GM21381 (cell line): Measurements from ENCODE around the gene GDAP1L1.

Source experiments
- ATAC-seq: cut with Tn5 transposase; IDR thresholded peaks from one replicate; pipeline ENCODE4 v1.9.1; 2021; ENCODE audit warnings: mild to moderate bottlenecking, moderate library complexity; ENCODE audit not compliant: unreplicated experiment

Gene GDAP1L1

DNA sequence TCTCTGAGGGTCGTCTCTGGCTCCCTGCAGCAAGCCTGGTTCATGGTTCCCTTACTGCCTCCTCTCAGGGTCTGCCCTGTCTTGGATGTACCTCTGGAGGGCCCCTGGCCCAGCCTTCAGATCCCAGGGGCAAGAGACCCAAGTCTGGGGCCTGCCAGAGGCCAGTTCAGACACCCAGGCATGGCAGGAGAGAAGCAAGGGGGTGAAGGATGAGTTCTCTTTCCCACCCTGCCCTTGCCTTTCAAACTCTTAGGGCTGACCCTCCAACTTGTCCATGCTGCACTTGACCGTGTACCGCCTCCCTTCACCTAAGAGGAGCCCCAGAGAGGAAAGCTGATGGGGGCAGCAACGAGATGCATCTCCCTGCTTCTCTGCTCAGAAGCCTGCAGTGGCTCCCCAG is 4.2 kb downstream of the GDAP1L1 start:
- ATAC-seq: no peak

GRCh38 chr20:44253528-44253927 is 6.4 kb downstream of the GDAP1L1 start:
- no peak for ATAC-seq

DNA sequence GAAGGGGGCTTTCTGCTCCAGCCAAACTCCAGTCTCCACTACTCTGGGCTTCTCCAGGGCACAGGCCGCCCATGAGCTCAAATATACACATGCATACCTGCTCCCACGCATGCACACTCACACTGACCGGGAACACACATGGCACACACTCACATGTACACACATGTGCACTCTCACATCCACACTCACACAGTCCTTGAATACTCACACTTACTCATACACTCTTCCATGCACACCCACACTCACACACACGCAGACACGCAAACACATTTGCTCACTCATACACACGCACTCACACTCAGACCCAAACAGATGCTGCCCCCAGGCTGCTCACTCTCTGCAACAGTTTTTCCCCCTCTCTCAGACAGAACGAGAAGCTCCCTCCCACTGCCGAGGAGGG is 7.0 kb downstream of the GDAP1L1 start:
- ATAC-seq: no peak

DNA sequence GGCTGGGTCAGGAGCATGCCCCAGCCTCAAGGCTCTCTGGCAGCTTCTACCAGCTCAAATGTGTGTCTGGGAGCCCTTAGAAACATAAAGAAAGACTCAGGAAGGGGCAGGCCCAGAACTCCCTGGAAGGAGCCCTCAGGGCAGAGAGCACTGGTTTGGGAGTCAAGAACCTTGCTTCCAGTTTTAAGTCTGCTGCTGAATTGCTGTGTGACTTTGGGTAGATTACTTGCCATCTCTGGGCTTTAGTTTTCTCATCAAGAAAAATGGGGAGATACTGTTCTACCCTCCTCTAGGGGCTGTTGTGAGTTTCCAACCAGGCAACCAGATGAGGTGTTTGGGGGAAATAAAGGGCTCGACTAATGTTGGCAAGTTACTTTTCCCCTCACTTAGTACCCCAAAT is 8.8 kb downstream of the GDAP1L1 start:
- ATAC-seq: no peak

DNA sequence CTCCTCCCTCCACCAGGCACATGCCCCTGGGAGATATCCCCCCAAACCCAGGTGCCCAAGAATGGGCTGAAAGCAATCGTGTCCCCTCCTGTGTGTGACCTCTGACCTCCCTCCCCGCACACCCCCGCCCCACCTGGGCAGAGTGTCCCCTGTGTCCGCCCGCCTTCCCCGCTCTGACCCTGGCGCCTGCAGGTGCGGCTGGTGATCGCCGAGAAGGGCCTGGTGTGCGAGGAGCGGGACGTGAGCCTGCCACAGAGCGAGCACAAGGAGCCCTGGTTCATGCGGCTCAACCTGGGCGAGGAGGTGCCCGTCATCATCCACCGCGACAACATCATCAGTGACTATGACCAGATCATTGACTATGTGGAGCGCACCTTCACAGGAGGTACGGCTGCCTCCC is 9.9 kb downstream of the GDAP1L1 start:
- no peak for ATAC-seq

GRCh38 chr20:44258226-44258890 is 11.2 kb downstream of the GDAP1L1 start:
- no peak for ATAC-seq

- ATAC-seq: no peak
Observed at GRCh38 chr20:44264287-44264686, 17.2 kb downstream of the GDAP1L1 start.

GRCh38 chr20:44268802-44269201 is 21.7 kb downstream of the GDAP1L1 start:
- no peak for ATAC-seq

DNA sequence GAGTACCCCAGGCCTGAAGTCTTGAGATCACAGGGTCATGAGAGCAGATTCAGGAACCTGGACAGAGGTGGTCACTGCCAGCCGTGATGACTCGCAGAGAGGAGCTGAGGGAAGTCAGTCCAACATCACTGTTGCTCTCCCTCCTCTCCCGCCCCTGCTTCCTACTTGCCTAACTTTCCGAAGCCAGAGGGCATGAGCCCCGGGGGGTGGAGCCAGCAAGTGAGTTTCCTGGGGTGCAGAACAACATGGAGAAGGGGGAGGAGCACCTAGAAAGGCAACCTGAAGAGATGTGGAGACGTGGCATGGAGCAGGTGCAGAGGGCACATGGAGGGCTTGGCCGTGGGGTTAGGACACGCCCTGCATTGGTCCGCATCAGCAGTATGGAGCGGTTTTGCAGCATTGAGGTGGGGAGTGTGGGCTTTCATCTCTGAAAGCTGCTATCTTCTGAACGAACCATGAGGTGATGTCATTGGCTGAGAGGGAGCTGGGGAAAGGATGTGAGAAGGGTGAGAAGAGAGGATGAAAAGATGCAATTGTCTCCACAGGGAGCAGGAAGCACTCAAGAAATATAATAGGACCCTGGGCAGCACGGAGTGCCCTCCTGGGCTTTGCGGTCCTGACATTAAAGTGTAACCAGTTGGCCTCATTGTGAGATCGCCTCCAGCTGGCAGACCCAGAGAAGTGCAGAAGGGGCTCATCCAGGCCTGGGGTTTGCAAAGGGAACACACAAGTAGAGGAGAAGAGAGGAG is 25.0 kb downstream of the GDAP1L1 start:
- ATAC-seq: no peak

GRCh38 chr20:44273231-44274215 is 26.4 kb downstream of the GDAP1L1 start:
- no peak for ATAC-seq

- no peak for ATAC-seq
Observed at GRCh38 chr20:44274303-44275017, 27.4 kb downstream of the GDAP1L1 start.

- ATAC-seq: no peak
Observed at GRCh38 chr20:44279228-44279627, 32.1 kb downstream of the GDAP1L1 start.

GRCh38 chr20:44280387-44280786 is 33.3 kb downstream of the GDAP1L1 start:
- ATAC-seq: no peak

DNA sequence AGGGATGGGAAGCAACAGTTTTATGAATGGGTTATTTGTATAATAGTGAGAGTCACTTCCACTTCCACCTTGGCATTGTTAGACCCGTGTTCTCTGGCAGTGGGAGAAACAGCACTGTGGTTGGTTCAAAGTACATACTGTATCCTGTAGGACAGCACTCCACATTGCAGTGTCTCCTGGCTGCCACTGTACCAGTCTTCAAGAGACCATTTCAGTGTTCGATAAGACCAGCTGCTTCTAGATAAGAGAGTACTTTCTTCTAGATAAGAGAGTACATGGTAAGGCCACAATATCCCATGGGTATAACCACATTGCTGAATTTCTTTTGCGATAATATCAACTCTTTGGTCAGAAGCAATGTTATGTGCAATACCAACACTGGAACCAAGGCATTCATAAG is 35.1 kb downstream of the GDAP1L1 start:
- ATAC-seq: no peak

DNA sequence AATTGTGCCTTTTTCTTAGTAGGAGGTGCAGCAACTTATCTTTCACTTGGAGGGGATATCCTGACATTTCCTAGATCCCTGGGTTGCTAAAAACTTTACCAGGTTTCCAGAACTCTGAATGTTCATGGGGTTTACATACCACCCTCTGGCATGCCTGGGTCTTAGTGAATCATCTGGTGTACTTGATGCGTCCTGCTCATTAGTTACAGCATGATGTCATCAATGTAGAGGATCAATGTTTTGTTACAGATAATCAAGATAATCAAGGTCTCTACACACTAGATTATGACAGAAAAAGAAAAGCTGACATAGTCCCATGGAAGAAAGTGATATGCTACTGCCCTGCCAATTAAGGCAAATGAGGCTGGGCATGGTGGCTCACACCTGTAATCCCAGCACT is 36.9 kb downstream of the GDAP1L1 start:
- no peak for ATAC-seq

DNA sequence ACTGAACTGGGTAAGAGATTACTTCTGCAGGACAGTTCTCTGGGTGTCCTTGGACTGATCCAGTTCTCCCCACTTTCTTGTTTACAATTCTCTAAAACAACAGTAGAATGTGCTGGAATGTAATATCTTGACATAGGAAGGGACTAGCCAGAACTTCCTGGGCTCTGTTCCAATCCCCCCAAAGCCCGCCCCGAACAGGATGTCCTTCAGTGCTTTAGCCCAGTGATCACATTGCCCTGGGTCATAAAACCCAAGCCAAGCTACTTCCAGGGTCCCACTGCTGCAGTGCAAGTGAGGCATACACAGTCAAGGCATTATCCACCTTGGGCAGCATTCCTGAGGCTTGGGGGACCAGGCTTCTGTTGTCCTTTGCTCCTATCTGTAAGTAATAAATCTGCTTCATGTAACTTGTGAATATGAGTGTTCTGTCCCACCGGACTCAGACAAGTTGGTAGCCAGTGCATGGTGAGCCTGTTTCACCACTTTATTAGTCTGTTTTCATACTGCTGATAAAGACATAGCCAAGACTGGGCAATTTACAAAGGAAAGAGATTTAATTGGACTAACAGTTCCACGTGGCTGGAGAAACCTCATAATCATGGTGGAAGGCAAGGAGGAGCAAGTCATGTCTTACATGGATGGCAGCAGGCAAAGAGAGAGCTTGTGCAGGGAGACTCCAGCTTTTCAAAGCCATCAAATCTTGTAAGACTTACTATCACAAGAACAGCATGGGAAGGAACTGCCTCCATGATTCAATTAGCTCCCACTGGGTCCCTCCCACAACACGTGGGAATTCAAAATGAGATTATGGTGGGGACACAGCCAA is 40.4 kb downstream of the GDAP1L1 start:
- ATAC-seq: no peak

DNA sequence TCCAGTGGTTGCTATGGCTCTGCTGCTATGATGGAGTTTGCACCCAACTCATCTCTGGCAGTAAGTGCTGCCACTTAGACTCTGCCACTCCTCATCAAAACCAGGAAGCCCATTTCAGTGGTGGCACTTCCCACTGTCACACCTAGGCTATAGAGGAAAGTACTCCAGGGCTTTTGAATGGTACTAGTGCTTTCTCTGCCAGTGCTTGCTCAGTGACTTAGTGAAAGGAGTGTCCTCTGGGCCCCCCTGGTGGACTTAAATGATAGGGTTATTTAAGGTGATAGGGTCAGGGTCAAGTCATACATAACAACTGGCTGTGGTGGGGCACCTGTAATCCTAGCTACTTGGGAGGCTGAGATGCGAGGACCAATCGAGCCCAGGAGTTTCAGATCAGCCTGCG is 41.1 kb downstream of the GDAP1L1 start:
- no peak for ATAC-seq

DNA sequence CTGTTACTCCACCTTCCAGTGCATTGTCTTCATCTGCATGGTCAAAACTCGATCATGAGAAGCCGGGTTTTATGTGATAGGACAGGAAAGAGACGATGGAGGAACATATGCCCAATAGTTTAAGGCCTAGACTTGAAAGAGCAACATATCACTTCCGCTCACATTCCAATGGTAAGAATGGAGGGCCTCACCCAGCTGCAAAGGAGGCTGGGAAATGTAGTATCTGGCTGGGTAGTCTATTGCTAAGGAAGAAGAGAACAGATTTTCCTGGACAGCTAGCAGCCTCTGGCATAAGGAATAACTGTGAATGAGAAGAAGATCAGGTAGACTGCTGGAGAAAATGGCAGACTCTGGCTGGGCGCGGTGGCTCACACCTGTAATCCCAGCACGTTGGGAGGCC is 44.6 kb downstream of the GDAP1L1 start:
- no peak for ATAC-seq

DNA sequence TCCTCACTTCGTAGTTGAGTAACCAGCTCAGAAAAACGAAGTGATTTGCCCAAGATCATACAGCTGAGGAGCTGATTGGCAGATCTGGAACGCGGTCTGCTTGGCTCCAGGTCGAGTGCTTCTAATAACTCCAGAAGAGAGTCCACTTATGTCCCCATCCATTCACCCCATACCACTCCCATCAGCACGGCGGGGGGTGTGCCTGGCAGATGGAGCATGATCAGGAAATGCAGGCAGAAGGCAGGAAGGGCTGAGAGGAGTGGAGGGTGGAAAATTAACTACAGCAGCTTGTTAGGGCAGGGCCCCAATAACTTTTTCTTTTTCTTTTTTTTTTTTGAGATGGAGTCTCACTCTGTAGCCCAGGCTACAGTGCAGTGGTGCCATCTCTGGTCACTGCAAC is 48.9 kb downstream of the GDAP1L1 start:
- ATAC-seq: no peak

DNA sequence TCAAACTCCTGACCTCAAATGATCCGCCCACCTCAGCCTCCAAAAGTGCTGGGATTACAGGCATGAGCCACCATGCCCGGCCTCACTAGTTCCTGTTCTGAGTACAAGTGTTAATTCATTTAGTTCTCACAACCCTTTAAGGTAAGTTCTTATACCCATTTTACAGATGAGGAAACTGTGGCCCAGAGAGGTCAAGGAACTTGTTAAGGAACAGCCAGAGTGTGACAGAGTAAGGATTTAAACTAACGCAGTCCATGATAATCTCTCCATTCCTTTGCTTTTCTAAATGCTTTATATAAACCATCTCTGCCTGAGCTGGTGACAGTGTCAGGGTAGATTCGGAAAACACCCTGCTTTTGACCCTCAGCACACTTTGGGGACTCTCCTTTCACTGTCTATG is 50.6 kb downstream of the GDAP1L1 start:
- ATAC-seq: no peak
